Mesenchymal stem cell (in vitro differentiated cells and primary cell): Measurements from ENCODE around the gene PLEKHO2.

Source experiments
- DNase-seq: peaks from one replicate; pipeline ENCODE4 v3.0.0-alpha.2; 2013
- H2AFZ ChIP-seq: one replicate; pipeline ENCODE4 v1.6.1; 2013; ENCODE audit warnings: low read depth, mild to moderate bottlenecking, control low read depth, inconsistent platforms, low read length, moderate library complexity
- H2AK5ac ChIP-seq: 2 replicates; pipeline ENCODE4 v1.6.1; 2013; ENCODE audit warnings: low read length, moderate library complexity, mild to moderate bottlenecking, inconsistent platforms; ENCODE audit not compliant: severe bottlenecking
- H2BK120ac ChIP-seq: one replicate; pipeline ENCODE4 v1.6.1; 2013; ENCODE audit warnings: low read depth, mild to moderate bottlenecking, inconsistent platforms, low read length, moderate library complexity
- H2BK12ac ChIP-seq, 2 experiments: one replicate each; pipeline ENCODE4 v1.6.1; 2013; ENCODE audit warnings: inconsistent platforms in 2 of 2, low read length in 2 of 2, mild to moderate bottlenecking in 2 of 2, moderate library complexity in 2 of 2, control low read depth in 1 of 2
- H2BK15ac ChIP-seq: one replicate; pipeline ENCODE4 v1.6.1; 2013; ENCODE audit warnings: mild to moderate bottlenecking, low read depth, inconsistent platforms; ENCODE audit not compliant: poor library complexity, severe bottlenecking
- H2BK5ac ChIP-seq: 2 replicates; pipeline ENCODE4 v1.6.1; 2013; ENCODE audit warnings: low read depth, mild to moderate bottlenecking, low read length, control low read depth, inconsistent platforms; ENCODE audit not compliant: poor library complexity, severe bottlenecking
- H3K14ac ChIP-seq, 2 experiments: one replicate each; pipeline ENCODE4 v1.6.1; 2013; ENCODE audit warnings: inconsistent platforms in 2 of 2, low read length in 2 of 2, control low read depth in 1 of 2, mild to moderate bottlenecking in 1 of 2, moderate library complexity in 1 of 2
- H3K18ac ChIP-seq, 2 experiments: one replicate each; pipeline ENCODE4 v1.6.1; 2013; ENCODE audit warnings: inconsistent platforms in 2 of 2, low read length in 2 of 2, control low read depth in 1 of 2, low read depth in 1 of 2, mild to moderate bottlenecking in 1 of 2
- H3K23ac ChIP-seq, 2 experiments: one replicate each; pipeline ENCODE4 v1.6.1; 2013; ENCODE audit warnings: inconsistent platforms in 2 of 2, low read length in 2 of 2, mild to moderate bottlenecking in 2 of 2, moderate library complexity in 2 of 2, control low read depth in 1 of 2
- H3K27ac ChIP-seq: 2 replicates; pipeline ENCODE4 v1.5.1; 2013; ENCODE audit warnings: mild to moderate bottlenecking, moderate library complexity, low read length, control low read depth, inconsistent platforms; ENCODE audit not compliant: poor library complexity, severe bottlenecking
- H3K27me3 ChIP-seq, 2 experiments: 2 replicates each; pipeline versions ENCODE4 v1.6.1 to v1.7.0; 2013; ENCODE audit warnings: low read length in 2 of 2, mild to moderate bottlenecking in 2 of 2, moderate library complexity in 2 of 2, control low read depth in 1 of 2, inconsistent platforms in 1 of 2; ENCODE audit not compliant: control insufficient read depth in 1 of 2, insufficient read depth in 1 of 2
- H3K36me3 ChIP-seq, 2 experiments: 2 replicates each; pipeline versions ENCODE4 v1.6.1 to v1.7.0; 2013; ENCODE audit warnings: low read length in 2 of 2, control low read depth in 1 of 2, inconsistent platforms in 1 of 2, low read depth in 1 of 2, mild to moderate bottlenecking in 1 of 2; ENCODE audit not compliant: insufficient read depth in 2 of 2, control insufficient read depth in 1 of 2
- H3K4ac ChIP-seq, 2 experiments: one replicate each; pipeline ENCODE4 v1.6.1; 2013; ENCODE audit warnings: inconsistent platforms in 2 of 2, low read length in 2 of 2, mild to moderate bottlenecking in 2 of 2, moderate library complexity in 2 of 2, control low read depth in 1 of 2, low read depth in 1 of 2
- H3K4me1 ChIP-seq: 2 replicates; pipeline ENCODE4 v1.6.1; 2013; ENCODE audit warnings: low read depth, low read length, control low read depth; ENCODE audit not compliant: control insufficient read depth, insufficient read depth
- H3K4me2 ChIP-seq: 2 replicates; pipeline ENCODE4 v1.6.1; 2013; ENCODE audit warnings: low read length, mild to moderate bottlenecking, inconsistent platforms; ENCODE audit not compliant: poor library complexity, severe bottlenecking
- H3K4me3 ChIP-seq, 2 experiments: 2 replicates each; pipeline versions ENCODE4 v1.5.1 to v1.7.0; 2013; ENCODE audit warnings: low read length in 2 of 2, mild to moderate bottlenecking in 2 of 2, control low read depth in 1 of 2, low read depth in 1 of 2; ENCODE audit not compliant: insufficient read depth in 1 of 2
- H3K79me1 ChIP-seq: replicated peaks from 2 replicates; pipeline ENCODE4 v1.6.1; 2013; ENCODE audit warnings: mild to moderate bottlenecking, control low read depth, low read length, inconsistent platforms; ENCODE audit not compliant: poor library complexity, severe bottlenecking
- H3K9ac ChIP-seq: 2 replicates; pipeline ENCODE4 v1.7.0; 2013; ENCODE audit warnings: mild to moderate bottlenecking, low read length, moderate library complexity
- H3K9me3 ChIP-seq: 2 replicates; pipeline ENCODE4 v1.7.0; 2013; ENCODE audit warnings: mild to moderate bottlenecking, low read length; ENCODE audit not compliant: control insufficient read depth
- H4K8ac ChIP-seq: one replicate; pipeline ENCODE4 v1.6.1; 2013; ENCODE audit warnings: inconsistent platforms, mild to moderate bottlenecking, low read length, moderate library complexity
- H4K91ac ChIP-seq: one replicate; pipeline ENCODE4 v1.6.1; 2013; ENCODE audit warnings: mild to moderate bottlenecking, low read length, inconsistent platforms
- WGBS: methylation state at CpG from one replicate; pipeline ENCODE4 v1.1.7; 2013; ENCODE audit warnings: mixed read lengths; 5-methylcytosine and 5-hydroxymethylcytosine counted together

The PLEKHO2 gene

DNA sequence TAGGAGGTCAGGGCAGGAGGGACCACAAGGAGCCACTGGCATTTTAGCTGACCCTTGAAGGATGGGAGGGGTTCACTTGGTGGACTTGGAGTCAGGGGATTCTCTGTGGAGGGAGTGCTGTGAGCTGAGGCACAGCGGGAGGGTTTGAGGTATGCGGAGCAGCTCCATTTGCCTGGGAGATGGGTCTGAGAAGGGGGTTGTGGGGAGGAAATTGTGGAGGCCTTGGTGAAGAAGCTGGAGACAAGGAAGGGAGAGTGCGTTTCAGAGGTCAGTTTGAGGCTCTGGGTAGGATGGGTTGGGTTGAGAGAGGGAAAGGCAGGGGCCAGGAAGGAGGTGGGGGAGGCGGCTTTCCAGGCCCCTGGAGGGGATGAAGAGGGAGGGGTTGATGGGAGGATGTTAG is 20.2 kb downstream of the PLEKHO2 start:
- no peak overlapping the region for H2BK12ac ChIP-seq
- H3K9me3 ChIP-seq, result no peaks in the 10 kb centered on the region
- no peak overlapping the region for H3K18ac ChIP-seq

DNA sequence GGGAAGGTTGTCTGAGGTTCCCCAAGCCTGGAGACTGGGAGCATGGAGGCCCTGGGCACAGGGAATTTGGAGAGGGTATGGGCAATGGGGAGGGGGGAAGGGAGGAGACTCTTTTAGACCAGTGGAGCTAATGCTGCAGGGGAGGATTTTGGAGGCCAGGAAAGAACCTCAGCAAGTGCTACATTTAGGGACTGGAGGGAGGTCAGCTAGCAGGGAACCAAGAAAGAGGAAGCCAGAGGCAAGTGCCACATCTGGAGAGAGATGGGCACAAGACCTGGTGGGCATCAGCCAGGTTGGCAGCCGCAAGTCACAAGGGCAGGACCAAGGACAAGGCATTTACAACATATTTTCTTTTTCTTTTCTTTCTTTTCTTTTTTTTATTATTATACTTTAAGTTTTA is 20.7 kb downstream of the PLEKHO2 start:
- peaks cover 71 to 81% of the 10 kb centered on the region in 2 experiments for H3K36me3 ChIP-seq
- H3K9me3 ChIP-seq, result no peaks in the 10 kb centered on the region
- no peak overlapping the region for H2BK15ac ChIP-seq
- H3K14ac ChIP-seq, result no peak overlapping the region
- no peak overlapping the region for H2BK120ac ChIP-seq
- no peak overlapping the region for H3K27ac ChIP-seq
- no peak overlapping the region for H2BK5ac ChIP-seq
- no peak overlapping the region for H3K9ac ChIP-seq
- DNase-seq, result no peak
- H4K8ac ChIP-seq, result no peak overlapping the region
- WGBS, result no CpG with 5 or more reads among the region's 1 CpG
- no peak overlapping the region for H2AFZ ChIP-seq
- H2BK12ac ChIP-seq, result no peak overlapping the region
- no peaks in the 10 kb centered on the region for H3K27me3 ChIP-seq
- H3K79me1 ChIP-seq, result peaks cover 40% of the 10 kb centered on the region
- H4K91ac ChIP-seq, result no peak overlapping the region
- no peak overlapping the region for H3K23ac ChIP-seq
- no peak overlapping the region for H3K18ac ChIP-seq
- peaks cover 63% of the 10 kb centered on the region for H3K4me1 ChIP-seq
- no peak overlapping the region for H2AK5ac ChIP-seq
- no peak overlapping the region for H3K4ac ChIP-seq
- H3K4me2 ChIP-seq, result no peak overlapping the region
- H3K4me3 ChIP-seq, result no peak overlapping the region

More for the DNA sequence above, 20.2 kb downstream of the PLEKHO2 start:
- peaks cover 40% of the 10 kb centered on the region for H3K79me1 ChIP-seq
- H3K4me2 ChIP-seq, result no peak overlapping the region
- H2AK5ac ChIP-seq, result no peak overlapping the region
- no peak overlapping the region for H3K23ac ChIP-seq
- no peak overlapping the region for H3K9ac ChIP-seq
- no peak overlapping the region for H4K91ac ChIP-seq
- no peak overlapping the region for H3K4ac ChIP-seq
- H3K27ac ChIP-seq, result no peak overlapping the region
- H2BK15ac ChIP-seq, result no peak overlapping the region
- H3K4me1 ChIP-seq, result peaks cover 63% of the 10 kb centered on the region
- H4K8ac ChIP-seq, result no peak overlapping the region
- H3K14ac ChIP-seq, result no peak overlapping the region
- H3K4me3 ChIP-seq, result no peak overlapping the region
- peaks cover 66 to 81% of the 10 kb centered on the region in 2 experiments for H3K36me3 ChIP-seq
- no peak overlapping the region for H2BK5ac ChIP-seq
- DNase-seq, result no peak
- no peak overlapping the region for H2BK120ac ChIP-seq
- WGBS, result 93% methylated on average over 4 of the region's 4 CpGs
- H2AFZ ChIP-seq, result no peak overlapping the region
- H3K27me3 ChIP-seq, result no peaks in the 10 kb centered on the region

DNA sequence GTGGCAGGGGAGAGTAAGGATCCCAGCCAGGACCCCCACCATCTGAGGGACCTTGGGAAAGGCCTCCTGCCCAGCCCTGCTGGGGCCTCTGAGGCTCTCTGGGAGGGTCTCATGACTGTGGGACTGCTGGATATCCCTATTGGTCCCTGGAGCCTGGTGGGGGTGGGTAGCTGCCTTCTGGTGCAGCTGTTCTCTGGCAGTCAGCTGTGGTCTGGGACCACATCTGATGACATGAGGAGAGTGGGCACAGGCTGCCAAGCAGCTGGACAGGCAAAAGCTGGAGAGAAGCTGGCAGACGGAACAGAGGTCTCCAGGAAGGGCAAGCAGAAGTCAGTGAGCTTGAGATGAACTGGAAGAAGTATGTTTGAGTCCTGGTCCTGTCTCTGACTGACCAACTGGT is 22.4 kb downstream of the PLEKHO2 start:
- Histone ChIP-seq H3K4me3 (no peak overlapping the region), H3K4me2 (no peak overlapping the region), H2BK5ac (no peak overlapping the region), H3K18ac (no peak overlapping the region), H4K91ac (peak overlapping the region; percentile 43), H3K23ac (peak overlapping the region in 1 of 2 experiments; percentile 27), H3K4me1 (peaks cover 58% of the 10 kb centered on the region), H3K36me3 (peaks cover 73 to 75% of the 10 kb centered on the region in 2 experiments), H3K27ac (no peak overlapping the region), H4K8ac (no peak overlapping the region), H3K9me3 (no peaks in the 10 kb centered on the region), H3K4ac (no peak overlapping the region), H2BK15ac (no peak overlapping the region), H3K9ac (no peak overlapping the region), H3K27me3 (no peaks in the 10 kb centered on the region), H2BK120ac (no peak overlapping the region), H3K14ac (no peak overlapping the region), H3K79me1 (peaks cover 30% of the 10 kb centered on the region), H2BK12ac (no peak overlapping the region), H2AFZ (no peak overlapping the region), H2AK5ac (no peak overlapping the region)
- peak; percentile 41 for DNase-seq
- 78% methylated on average over 1 of the region's 1 CpG for WGBS

DNA sequence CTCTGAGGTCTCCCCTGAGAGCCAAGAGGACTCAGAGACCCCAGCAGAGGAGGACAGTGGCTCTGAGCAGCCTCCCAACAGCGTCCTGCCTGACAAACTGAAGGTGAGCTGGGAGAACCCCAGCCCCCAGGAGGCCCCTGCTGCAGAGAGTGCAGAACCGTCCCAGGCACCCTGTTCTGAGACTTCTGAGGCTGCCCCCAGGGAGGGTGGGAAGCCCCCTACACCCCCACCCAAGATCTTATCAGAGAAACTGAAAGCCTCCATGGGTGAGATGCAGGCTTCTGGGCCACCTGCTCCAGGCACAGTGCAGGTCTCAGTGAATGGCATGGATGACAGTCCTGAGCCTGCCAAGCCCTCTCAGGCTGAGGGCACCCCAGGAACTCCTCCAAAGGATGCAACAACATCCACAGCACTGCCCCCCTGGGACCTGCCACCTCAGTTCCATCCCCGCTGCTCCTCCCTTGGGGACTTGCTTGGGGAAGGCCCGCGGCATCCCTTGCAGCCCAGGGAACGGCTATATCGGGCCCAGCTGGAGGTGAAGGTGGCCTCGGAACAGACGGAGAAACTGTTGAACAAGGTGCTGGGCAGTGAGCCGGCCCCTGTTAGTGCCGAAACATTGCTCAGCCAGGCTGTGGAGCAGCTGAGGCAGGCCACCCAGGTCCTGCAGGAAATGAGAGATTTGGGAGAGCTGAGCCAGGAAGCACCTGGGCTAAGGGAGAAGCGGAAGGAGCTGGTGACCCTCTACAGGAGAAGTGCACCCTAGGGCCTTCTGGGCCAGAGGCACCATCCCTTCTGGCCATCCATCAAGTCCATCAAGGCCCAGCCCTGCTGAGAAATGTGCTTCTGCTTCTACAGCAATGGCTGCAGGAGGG is 23.6 kb downstream of the PLEKHO2 start:
- H2BK12ac ChIP-seq, result no peak overlapping the region
- H2BK120ac ChIP-seq, result no peak overlapping the region
- no peak overlapping the region for H3K4me2 ChIP-seq
- H3K36me3 ChIP-seq, result peaks cover 63 to 74% of the 10 kb centered on the region in 2 experiments
- no peak overlapping the region for H3K4me3 ChIP-seq
- no peak overlapping the region for H3K9ac ChIP-seq
- no peaks in the 10 kb centered on the region for H3K9me3 ChIP-seq
- peaks cover 19% of the 10 kb centered on the region for H3K79me1 ChIP-seq
- DNase-seq, result no peak
- peak overlapping the region in 1 of 2 experiments; percentile 54 for H3K18ac ChIP-seq
- peak overlapping the region; percentile 65 for H3K27ac ChIP-seq
- H3K23ac ChIP-seq, result no peak overlapping the region
- H3K27me3 ChIP-seq, result no peaks in the 10 kb centered on the region
- peak overlapping the region; percentile 57 for H4K8ac ChIP-seq
- peak overlapping the region; percentile 56 for H2AK5ac ChIP-seq
- no peak overlapping the region for H4K91ac ChIP-seq
- WGBS, result 94% methylated on average over 12 of the region's 12 CpGs
- peaks cover 45% of the 10 kb centered on the region for H3K4me1 ChIP-seq
- H3K14ac ChIP-seq, result no peak overlapping the region
- H2AFZ ChIP-seq, result no peak overlapping the region
- no peak overlapping the region for H2BK15ac ChIP-seq
- H3K4ac ChIP-seq, result peak overlapping the region in 1 of 2 experiments; percentile 9
- no peak overlapping the region for H2BK5ac ChIP-seq
